NT2/D1 (cell line): Measurements from ENCODE around the gene BEND3.

Source experiments
- SUZ12 ChIP-seq: IDR thresholded peaks from 2 replicates; pipeline ENCODE4 v1.6.1; 2011; ENCODE audit not compliant: insufficient read length, insufficient read depth; ENCODE audit errors: extremely low read depth
- YY1 ChIP-seq: IDR thresholded peaks from 2 replicates; pipeline ENCODE4 v1.6.1; 2011; ENCODE audit not compliant: insufficient read length, insufficient read depth
- ZNF274 ChIP-seq: IDR thresholded peaks from 2 replicates; pipeline ENCODE4 v1.6.1; 2011; ENCODE audit warnings: mild to moderate bottlenecking, low read depth, low read length

- TF ChIP-seq ZNF274 = no peak
- TF ChIP-seq YY1 = no peak
- TF ChIP-seq SUZ12 = no peak
These were observed 37.5 kb upstream of the BEND3 start for GRCh38 chr6:107152638-107153430.
